Loucy (cell line): ENCODE data around the gene ZSWIM8.

Experiments
- EZH2phosphoT487 ChIP-seq: fragments of 200-600 bp; IDR thresholded peaks from 2 replicates; pipeline ENCODE4 v1.6.1; 2018; ENCODE audit warnings: antibody characterized with exemption, mild to moderate bottlenecking, moderate library complexity, borderline replicate concordance
- TF ChIP-seq, protein P1 (sequence below): fragments of 200-600 bp; sonication (generic); conservative IDR thresholded peaks from 2 replicates; pipeline ENCODE4 v1.5.1; 2014; ENCODE audit warnings: mild to moderate bottlenecking, antibody characterized with exemption, low read length

DNA sequence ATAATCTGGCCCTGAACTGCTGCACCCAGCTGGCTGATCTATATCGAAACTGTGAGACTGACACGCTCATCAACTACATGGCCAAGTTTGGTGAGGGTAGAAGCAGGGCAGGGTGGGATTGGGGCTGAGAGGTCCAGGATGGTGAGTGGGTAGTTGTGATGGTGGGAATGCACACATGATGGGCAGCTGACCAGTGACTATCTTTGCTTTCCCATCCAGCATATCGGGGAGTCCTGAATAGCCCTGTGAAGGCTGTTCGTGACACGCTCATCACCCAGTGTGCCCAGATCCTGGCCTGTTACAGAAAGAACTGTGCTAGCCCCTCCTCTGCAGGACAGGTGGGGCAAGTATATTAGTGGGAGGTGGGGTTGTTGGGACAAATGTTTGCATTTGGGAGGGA lies 16.0 kb upstream of the ZSWIM8 start:
- TF ChIP-seq, protein P1, sequence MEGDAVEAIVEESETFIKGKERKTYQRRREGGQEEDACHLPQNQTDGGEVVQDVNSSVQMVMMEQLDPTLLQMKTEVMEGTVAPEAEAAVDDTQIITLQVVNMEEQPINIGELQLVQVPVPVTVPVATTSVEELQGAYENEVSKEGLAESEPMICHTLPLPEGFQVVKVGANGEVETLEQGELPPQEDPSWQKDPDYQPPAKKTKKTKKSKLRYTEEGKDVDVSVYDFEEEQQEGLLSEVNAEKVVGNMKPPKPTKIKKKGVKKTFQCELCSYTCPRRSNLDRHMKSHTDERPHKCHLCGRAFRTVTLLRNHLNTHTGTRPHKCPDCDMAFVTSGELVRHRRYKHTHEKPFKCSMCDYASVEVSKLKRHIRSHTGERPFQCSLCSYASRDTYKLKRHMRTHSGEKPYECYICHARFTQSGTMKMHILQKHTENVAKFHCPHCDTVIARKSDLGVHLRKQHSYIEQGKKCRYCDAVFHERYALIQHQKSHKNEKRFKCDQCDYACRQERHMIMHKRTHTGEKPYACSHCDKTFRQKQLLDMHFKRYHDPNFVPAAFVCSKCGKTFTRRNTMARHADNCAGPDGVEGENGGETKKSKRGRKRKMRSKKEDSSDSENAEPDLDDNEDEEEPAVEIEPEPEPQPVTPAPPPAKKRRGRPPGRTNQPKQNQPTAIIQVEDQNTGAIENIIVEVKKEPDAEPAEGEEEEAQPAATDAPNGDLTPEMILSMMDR, result no peak
- TF ChIP-seq EZH2phosphoT487, result no peak
